ENCODE results near the gene CDC123.
A peak's percentile ranks its signal among the peaks of the same experiment; 100 is the strongest.
"Not testable (repeated sequence)": the region's sequence is repeated elsewhere in the genome, so short reads cannot be mapped to it uniquely, and the experiment has no call there.

CDC123 gene

GRCh38 chr10:12193193-12193592, 2.8 kb upstream of the CDC123 start:
- DNase-seq, result peak; percentile 30

DNA sequence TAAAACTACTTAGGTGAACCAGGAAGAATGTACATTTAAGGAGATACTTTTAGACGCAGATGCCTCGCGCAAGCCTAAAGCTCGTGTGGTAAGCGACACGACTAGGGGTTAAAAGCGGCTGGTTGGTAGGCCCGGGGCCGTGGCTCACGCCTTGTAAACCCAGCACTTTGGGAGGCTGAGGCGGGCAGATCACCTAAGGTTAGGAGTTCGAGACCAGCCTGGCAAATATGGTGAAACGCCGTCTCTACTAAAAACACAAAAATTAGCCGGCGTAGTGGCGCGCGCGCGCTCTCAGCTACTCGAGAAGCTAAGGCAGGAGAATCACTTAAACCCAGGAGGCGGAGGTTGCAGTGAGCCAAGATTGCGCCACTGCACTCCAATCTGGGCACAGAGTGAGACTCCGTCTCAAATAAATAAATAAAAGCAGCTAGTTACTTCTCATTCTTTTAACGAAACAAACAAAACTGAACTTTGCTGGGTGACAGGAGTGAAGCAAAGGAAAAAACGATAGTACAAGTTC, 1.2 kb upstream of the CDC123 start:
- DNase-seq, result peak; percentile 36

- DNase-seq, result no peak
Observed at GRCh38 chr10:12195281-12195602, 746 bp upstream of the CDC123 start.

GRCh38 chr10:12196531-12197211, 683 bp downstream of the CDC123 start:
- no peak for DNase-seq

DNA sequence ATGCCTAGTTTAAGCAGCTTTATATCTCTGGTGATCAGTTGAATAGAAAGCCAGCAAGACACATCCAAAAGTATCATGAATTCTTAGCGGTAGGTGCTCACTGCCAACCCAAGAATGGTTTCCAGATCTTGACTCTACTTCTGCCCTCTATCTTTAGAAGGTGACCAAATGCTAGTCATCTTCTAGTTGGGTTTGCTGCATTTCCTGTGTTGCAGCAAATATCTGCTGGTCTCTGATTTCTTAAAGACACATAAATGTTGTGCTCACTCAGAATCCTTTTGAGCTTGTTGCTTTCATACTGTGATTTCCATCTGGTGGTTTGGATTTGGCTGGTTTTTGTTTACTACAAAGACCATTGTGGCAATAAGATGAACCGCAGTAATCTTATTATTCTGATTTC, 2.2 kb downstream of the CDC123 start:
- DNase-seq, result no peak

DNA sequence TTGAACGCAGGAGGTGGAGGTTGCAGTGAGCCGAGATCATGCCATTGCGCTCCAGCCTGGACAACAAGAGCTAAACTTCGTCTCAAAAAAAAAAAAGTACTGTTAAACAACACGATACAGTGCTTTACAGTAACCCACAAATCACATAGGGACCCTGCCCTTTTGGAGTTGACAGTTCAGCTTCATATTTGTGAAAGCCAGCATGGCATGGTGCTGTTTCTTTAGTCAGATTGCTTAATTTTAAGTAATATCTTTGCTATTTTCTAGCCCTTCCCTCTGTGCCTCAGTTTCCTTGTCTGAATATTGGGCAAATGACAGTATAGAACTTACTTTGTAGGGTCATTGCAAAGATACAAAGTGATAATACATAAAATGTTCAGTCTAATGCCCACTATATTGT, 4.9 kb downstream of the CDC123 start:
- DNase-seq, result no peak

DNA sequence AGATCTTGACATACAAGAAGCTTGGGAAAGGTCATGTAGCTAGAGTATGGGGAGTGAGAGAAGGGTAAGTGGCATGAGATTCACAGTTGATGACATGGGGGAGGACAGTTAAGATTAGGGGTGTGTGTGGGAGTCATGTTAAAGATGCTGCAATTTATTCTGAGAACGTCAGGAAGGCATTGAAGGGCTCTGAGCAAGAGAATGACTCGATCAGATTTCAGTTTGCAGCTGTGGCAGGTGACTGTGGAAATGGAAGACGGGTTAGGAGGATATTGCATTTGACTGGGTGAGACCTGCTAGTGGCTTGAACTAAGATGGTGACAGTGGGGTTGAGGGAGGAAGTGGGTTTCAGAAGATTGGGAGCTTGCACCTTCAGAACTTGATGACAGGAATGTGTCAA, 5.6 kb downstream of the CDC123 start:
- no peak for DNase-seq

- DNase-seq, result no peak
Observed at GRCh38 chr10:12202226-12202625, 6.2 kb downstream of the CDC123 start.

- DNase-seq, result no peak
Observed at GRCh38 chr10:12205082-12205481, 9.1 kb downstream of the CDC123 start.

- DNase-seq, result no peak
Observed at GRCh38 chr10:12207114-12207513, 11.1 kb downstream of the CDC123 start.

GRCh38 chr10:12208460-12208859, 12.5 kb downstream of the CDC123 start:
- DNase-seq, result peak; percentile 89

DNA sequence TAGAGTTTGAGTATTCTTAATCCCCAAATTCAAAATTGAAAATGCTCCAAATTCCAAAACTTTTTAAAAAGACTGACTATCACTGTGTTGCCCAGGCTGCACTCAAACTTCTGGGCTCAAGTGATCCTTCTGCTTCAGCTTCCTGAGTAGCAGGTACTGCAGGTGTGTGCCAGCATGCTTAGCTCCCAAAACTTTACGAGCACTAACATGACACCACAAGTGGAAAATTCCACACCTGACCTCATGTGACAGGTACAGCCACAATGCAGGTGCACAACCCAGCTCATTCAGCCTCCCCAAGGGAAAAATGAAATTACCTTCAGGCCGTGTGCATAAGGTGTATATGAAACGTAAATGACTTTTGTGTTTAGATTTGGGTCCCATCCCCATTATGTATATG, 16.5 kb downstream of the CDC123 start:
- DNase-seq, result no peak

GRCh38 chr10:12213621-12214020, 17.6 kb downstream of the CDC123 start:
- no peak for DNase-seq

GRCh38 chr10:12214093-12214492, 18.1 kb downstream of the CDC123 start:
- no peak for DNase-seq

DNA sequence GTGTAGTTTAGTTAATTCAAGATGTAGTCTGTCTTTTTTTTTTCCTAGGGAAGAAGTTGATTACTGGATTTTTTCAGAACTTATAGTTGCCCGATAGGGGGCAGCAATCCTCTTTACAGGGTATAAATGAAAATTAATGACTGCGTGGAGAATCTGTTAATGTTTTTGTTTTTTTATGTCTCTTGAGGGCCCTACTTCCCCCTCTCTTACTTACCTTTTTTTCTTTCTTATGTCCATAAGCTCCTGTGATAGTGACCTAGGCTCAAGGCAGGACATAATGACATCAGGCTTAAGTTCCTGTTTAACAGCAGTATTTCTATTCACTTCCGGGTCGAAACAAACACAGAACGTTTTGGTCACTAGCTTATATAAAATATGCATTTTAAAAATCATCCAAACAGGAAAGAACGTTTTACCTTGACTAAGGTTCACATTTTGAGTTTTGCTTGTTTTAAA, 18.8 kb downstream of the CDC123 start:
- DNase-seq, result peak; percentile 94

- no peak for DNase-seq
Observed at GRCh38 chr10:12218991-12219390, 23.0 kb downstream of the CDC123 start.

- DNase-seq, result peak; percentile 61
Observed at GRCh38 chr10:12221323-12222298, 25.6 kb downstream of the CDC123 start.

- DNase-seq, result no peak
Observed at GRCh38 chr10:12225444-12225843, 29.5 kb downstream of the CDC123 start.

GRCh38 chr10:12226438-12226837, 30.4 kb downstream of the CDC123 start:
- not testable (repeated sequence) for DNase-seq

GRCh38 chr10:12228851-12229250, 32.9 kb downstream of the CDC123 start:
- DNase-seq, result no peak

DNA sequence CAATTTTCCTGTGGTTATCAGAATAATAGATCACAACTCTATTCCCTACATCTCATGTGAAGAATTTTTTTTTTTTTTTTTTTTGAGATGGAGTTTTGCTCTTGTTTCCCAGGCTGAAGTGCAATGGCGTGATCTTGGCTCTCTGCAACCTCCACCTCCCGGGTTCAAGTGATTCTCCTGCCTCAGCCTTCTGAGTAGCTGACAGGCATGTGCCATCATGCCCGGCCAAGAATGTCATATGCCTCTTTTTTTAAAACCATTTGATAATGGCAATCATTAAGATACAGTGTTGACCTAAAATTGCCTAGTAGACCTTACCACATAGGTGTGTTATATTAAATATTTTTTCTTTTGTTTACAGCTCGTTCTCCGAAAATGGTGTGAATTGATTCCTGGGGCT, 38.7 kb downstream of the CDC123 start:
- DNase-seq, result not testable (repeated sequence)

- no peak for DNase-seq
Observed at GRCh38 chr10:12235116-12235694, 39.2 kb downstream of the CDC123 start.

DNA sequence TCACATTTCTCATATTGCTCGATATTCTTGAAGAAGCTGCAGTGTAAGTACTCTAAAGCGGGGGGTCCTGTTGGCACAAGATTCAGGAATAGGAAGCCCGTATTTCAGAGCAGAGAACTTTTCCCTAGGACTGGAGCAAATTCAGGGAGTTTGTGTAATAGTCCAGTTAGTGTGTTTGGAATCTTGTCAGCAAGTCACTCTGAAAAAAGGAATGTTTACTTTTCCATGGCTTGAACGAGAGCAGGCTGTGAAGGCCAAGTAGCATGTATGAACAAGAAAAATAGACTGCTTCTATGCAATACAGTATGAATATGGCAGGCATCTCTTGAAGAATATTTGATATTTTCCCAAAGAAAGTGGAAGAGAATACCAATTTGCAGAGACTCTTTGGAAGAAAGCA, 39.8 kb downstream of the CDC123 start:
- no peak for DNase-seq
